Adrenal gland (tissue), 12 donors: Measurements from ENCODE around the gene DEPP1. TPM values are rescaled to one million over a fixed set of nuclear protein-coding genes. Genes with fewer than 3 reads are reported as not detected.

Experiments
- DNase-seq, 7 donors: peaks; one replicate each; pipeline ENCODE4 v3.0.0-alpha.2; 2019 to 2020
- H3K27ac ChIP-seq, 5 donors: fragments of 200-600 bp; sonication (generic) in 4 of 5; 1 replicate in 3 of 5; 2 replicates in 2 of 5; pipeline versions ENCODE4 v1.5.1 to v1.8.0; 2016 to 2020; ENCODE audit warnings: mild to moderate bottlenecking in 1 of 5
- H3K27me3 ChIP-seq: fragments of 200-600 bp; 2 replicates; pipeline ENCODE4 v1.8.0; 2021
- H3K36me3 ChIP-seq, 2 donors: fragments of 200-600 bp; replicated peaks in 1 of 2; 1 replicate in 1 of 2; 2 replicates in 1 of 2; pipeline versions ENCODE4 v1.5.1 to v1.8.0; 2018 to 2022
- H3K4me1 ChIP-seq, 2 donors: fragments of 200-600 bp; replicated peaks in 1 of 2; 1 replicate in 1 of 2; 2 replicates in 1 of 2; pipeline versions ENCODE4 v1.5.1 to v1.8.0; 2018 to 2021
- H3K4me3 ChIP-seq, 4 donors: fragments of 200-600 bp; sonication (generic) in 3 of 4; one replicate each; pipeline ENCODE4 v1.5.1; 2016 to 2018
- H3K9me3 ChIP-seq, 3 donors: fragments of 200-600 bp; sonication (generic) in 1 of 3; replicated peaks in 1 of 3; 1 replicate in 2 of 3; 2 replicates in 1 of 3; pipeline versions ENCODE4 v1.5.1 to v1.8.0; 2016 to 2021
- POLR2A ChIP-seq, 2 donors: fragments of 450-650 bp; IDR thresholded peaks; one replicate each; pipeline ENCODE4 v1.6.1; 2017; ENCODE audit warnings: antibody characterized with exemption in 2 of 2, mild to moderate bottlenecking in 2 of 2, moderate library complexity in 1 of 2
- WGBS, 4 donors: extraction: QIAGEN DNeasy Blood & Tissue Kit in 2 of 4; methylation state at CpG; one replicate each; pipeline versions ENCODE4 v1.1.5 to v1.1.7; 2013 to 2017; 5-methylcytosine and 5-hydroxymethylcytosine counted together
- intact Hi-C, 2 donors: fragments of 100-400 bp; cut with DNase I; formaldehyde crosslinking; loops; one replicate each; pipeline versions ENCODE4 v1.14.1 to v1.15.0; 2022 to 2023
- polyA plus RNA-seq, 3 donors: library from polyadenylated mRNA; stranded (reverse); fragments of 200-250 nt in 2 of 3; fragments of 350-450 nt in 1 of 3; fragmentation: Illumina TruSeq in 1 of 3; extraction: RNeasy Lipid Tissue Mini Kit (QIAGEN cat#74804) in 1 of 3; gene quantifications; one replicate each; pipeline ENCODE4 v1.2.3, GENCODE V29; 2013 to 2014
- total RNA-seq, 9 donors: library from RNA; depleted of rRNA in 4 of 9; stranded (reverse); fragments of >200 nt in 4 of 9; fragments of 120-200 nt in 1 of 9; fragmentation: NEBNext Ultra II Directional in 1 of 9; extraction: Animal tissue kit (Norgen Biotek cat#: 25700) in 1 of 9; gene quantifications; one replicate each; pipeline versions ENCODE4 v1.1.0 to v1.2.4, GENCODE V29; 2013 to 2023
- TF ChIP-seq, protein P1 (sequence below), 6 experiments: fragments of 450-650 bp in 4 of 6; fragments of 200-600 bp in 2 of 6; sonication (generic) in 1 of 6; IDR thresholded peaks; 1 replicate in 5 of 6; 2 replicates in 1 of 6; pipeline versions ENCODE4 v1.5.1 to v1.8.0; 2016 to 2021; ENCODE audit warnings: antibody characterized with exemption in 6 of 6, mild to moderate bottlenecking in 2 of 6, moderate library complexity in 1 of 6
- donor health status: healthy with polysubstance abuse.
- donor health status: Bipolar disorder and iron deficiency.
- donor health status: DM: yes; HTN: yes; CAD: no.
- donor health status: DM: no; HTN: no; CAD: no.
- donor health status: DM: no; HTN: no; CAD: no.
- donor health status: DM: yes; HTN: yes; CAD: no.

Gene DEPP1
- total and polyA plus RNA-seq, 12 donors = 7.4 to 179 (median 53.9) TPM

GRCh38 chr10:44955413-44956070 lies 23.1 kb downstream of the DEPP1 start:
- DNase-seq = peak in 2 of 7 donors; percentile 5 to 42
- no peak overlapping the region for H3K4me3 ChIP-seq
- WGBS, 4 donors = 88 to 98% (median 92%) methylated on average over 8 of the region's 8 CpGs
- peaks cover 20 to 30% of the 10 kb centered on the region in 2 donors for H3K4me1 ChIP-seq
- H3K36me3 ChIP-seq = peaks cover 0 to 5% of the 10 kb centered on the region in 2 donors
- no peaks in the 10 kb centered on the region for H3K27me3 ChIP-seq
- intact Hi-C loops = no loop called here
- no peaks in the 10 kb centered on the region for H3K9me3 ChIP-seq
- TF ChIP-seq, protein P1, sequence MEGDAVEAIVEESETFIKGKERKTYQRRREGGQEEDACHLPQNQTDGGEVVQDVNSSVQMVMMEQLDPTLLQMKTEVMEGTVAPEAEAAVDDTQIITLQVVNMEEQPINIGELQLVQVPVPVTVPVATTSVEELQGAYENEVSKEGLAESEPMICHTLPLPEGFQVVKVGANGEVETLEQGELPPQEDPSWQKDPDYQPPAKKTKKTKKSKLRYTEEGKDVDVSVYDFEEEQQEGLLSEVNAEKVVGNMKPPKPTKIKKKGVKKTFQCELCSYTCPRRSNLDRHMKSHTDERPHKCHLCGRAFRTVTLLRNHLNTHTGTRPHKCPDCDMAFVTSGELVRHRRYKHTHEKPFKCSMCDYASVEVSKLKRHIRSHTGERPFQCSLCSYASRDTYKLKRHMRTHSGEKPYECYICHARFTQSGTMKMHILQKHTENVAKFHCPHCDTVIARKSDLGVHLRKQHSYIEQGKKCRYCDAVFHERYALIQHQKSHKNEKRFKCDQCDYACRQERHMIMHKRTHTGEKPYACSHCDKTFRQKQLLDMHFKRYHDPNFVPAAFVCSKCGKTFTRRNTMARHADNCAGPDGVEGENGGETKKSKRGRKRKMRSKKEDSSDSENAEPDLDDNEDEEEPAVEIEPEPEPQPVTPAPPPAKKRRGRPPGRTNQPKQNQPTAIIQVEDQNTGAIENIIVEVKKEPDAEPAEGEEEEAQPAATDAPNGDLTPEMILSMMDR (IDR thresholded peaks at IDR 0.05) = no peak
- TF ChIP-seq POLR2A (IDR thresholded peaks at IDR 0.05) = no peak
- no peak overlapping the region for H3K27ac ChIP-seq

DNA sequence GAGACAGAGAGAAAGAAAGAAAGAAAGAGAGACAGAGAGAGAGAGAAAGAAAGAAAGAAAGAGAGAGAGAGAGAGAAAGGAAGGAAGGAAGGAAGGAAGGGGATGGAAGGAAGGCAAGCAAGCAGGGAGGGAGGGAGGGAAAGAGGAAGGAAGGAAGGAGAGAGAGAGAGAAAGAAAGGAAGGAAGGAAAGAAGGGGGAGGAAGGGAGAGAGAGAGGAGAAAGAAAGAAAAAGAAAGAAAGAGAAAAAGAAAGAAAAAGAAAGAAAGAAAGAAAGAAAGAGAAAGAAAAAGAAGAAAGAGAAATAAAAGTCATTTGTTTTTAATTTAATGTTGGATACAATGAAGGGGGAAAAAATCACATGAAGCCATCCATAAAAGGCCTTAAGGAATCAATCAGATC lies 23.6 kb downstream of the DEPP1 start:
- H3K27me3 ChIP-seq = no peaks in the 10 kb centered on the region
- intact Hi-C loops = no loop called here
- no peak overlapping the region for H3K27ac ChIP-seq
- H3K36me3 ChIP-seq = peaks cover 0 to 5% of the 10 kb centered on the region in 2 donors
- H3K4me1 ChIP-seq = peaks cover 15 to 24% of the 10 kb centered on the region in 2 donors
- H3K9me3 ChIP-seq = no peaks in the 10 kb centered on the region
- no peak for DNase-seq
- TF ChIP-seq POLR2A (IDR thresholded peaks at IDR 0.05) = no peak
- no peak overlapping the region for H3K4me3 ChIP-seq

- TF ChIP-seq, protein P1 (IDR thresholded peaks at IDR 0.05) = no peak
- no peak for TF ChIP-seq POLR2A (IDR thresholded peaks at IDR 0.05)
- peaks cover 13 to 22% of the 10 kb centered on the region in 2 donors for H3K4me1 ChIP-seq
These were observed 24.6 kb downstream of the DEPP1 start for GRCh38 chr10:44954042-44954441.

DNA sequence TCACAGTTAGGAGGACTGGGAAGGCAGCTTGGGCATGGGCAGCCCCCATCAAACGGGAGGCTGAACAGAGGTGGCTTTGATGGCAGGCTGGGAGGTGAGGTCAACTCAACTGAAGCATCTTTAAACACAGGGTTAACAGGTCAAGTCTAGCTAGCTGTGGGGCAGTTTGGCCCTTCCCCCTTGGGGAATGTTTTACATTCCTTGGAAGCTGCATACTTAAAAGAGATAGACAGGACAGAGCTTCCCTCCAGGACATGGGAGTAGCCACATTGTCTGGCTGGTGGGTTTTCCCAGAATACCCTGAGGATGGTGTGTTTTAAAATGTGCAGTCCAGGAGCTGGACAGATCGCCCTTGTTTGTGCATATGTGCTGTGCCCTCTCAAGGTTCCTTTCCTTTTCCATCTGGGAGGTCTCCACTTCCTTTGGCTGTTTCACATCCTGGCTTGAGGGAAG lies 25.8 kb downstream of the DEPP1 start:
- no peak overlapping the region for H3K27ac ChIP-seq
- DNase-seq = peak in 1 of 7 donors; percentile 34
- TF ChIP-seq, protein P1 (IDR thresholded peaks at IDR 0.05) = no peak
- no peak for TF ChIP-seq POLR2A (IDR thresholded peaks at IDR 0.05)
- H3K4me1 ChIP-seq = peaks cover 2 to 11% of the 10 kb centered on the region in 2 donors
- intact Hi-C loops = no loop called here
- H3K9me3 ChIP-seq = no peaks in the 10 kb centered on the region
- no peaks in the 10 kb centered on the region for H3K27me3 ChIP-seq
- no peak overlapping the region for H3K4me3 ChIP-seq
- 36 to 63% (median 47%) methylated on average over 1 to 2 of the region's 2 CpGs for WGBS, 4 donors
- H3K36me3 ChIP-seq = peaks cover 0 to 5% of the 10 kb centered on the region in 2 donors

More at GRCh38 chr10:44954042-44954441, 24.6 kb downstream of the DEPP1 start:
- Histone ChIP-seq H3K27me3 (no peaks in the 10 kb centered on the region), H3K4me3 (no peak overlapping the region), H3K36me3 (peaks cover 0 to 5% of the 10 kb centered on the region in 2 donors), H3K9me3 (no peaks in the 10 kb centered on the region), H3K27ac (no peak overlapping the region)
- no peak for DNase-seq
- intact Hi-C loops = no loop called here
